Mucosa of descending colon (tissue), 3 donors: ENCODE data around the gene ASTN2. TPM values are rescaled to one million over a fixed set of nuclear protein-coding genes. Genes with fewer than 3 reads are reported as not detected.

Experiments
- ATAC-seq: fragments of 200-7000 bp; cut with Tn5 transposase; one replicate; pipeline ENCODE4 v1.9.1; 2020; ENCODE audit warnings: mild to moderate bottlenecking, moderate library complexity
- DNase-seq, 3 donors: peaks; one replicate each; pipeline ENCODE4 v3.0.0-alpha.2; 2020
- H3K36me3 ChIP-seq: fragments of 200-600 bp; one replicate; pipeline ENCODE4 v1.8.0; 2021; ENCODE audit warnings: low read depth, mild to moderate bottlenecking
- H3K4me1 ChIP-seq: fragments of 200-600 bp; one replicate; pipeline ENCODE4 v1.8.0; 2021; ENCODE audit warnings: low read depth, mild to moderate bottlenecking
- H3K4me3 ChIP-seq: fragments of 200-600 bp; one replicate; pipeline ENCODE4 v1.8.0; 2021; ENCODE audit warnings: mild to moderate bottlenecking
- H3K9me3 ChIP-seq: fragments of 200-600 bp; one replicate; pipeline ENCODE4 v1.8.0; 2021; ENCODE audit warnings: mild to moderate bottlenecking
- CTCF ChIP-seq: fragments of 200-600 bp; IDR thresholded peaks from one replicate; pipeline ENCODE4 v1.8.0; 2022; ENCODE audit warnings: antibody characterized with exemption, mild to moderate bottlenecking
- intact Hi-C, 2 donors: fragments of 100-400 bp; cut with DNase I in 1 of 2; cut with micrococcal nuclease in 1 of 2; formaldehyde crosslinking; loops; one replicate each; pipeline versions ENCODE4 v1.11.0 to v1.11.1; 2022; cut with DNase I, micrococcal nuclease
- total RNA-seq, 3 donors: library from RNA; stranded (reverse); fragmentation: NEBNext Ultra II Directional in 2 of 3; extraction: Animal tissue kit (Norgen Biotek cat#: 25700) in 2 of 3; gene quantifications; one replicate each; pipeline versions ENCODE4 v1.2.1 to v1.2.4, GENCODE V29; 2021 to 2023
- donor health status: DM: no; HTN: no; CAD: no; lungs with moderate emphysema.
- donor health status: DM: no; HTN: no; CAD: no.
- donor health status: DM: no; HTN: yes; CAD: no.

Gene ASTN2
- total RNA-seq, 3 donors from 2014 or later: 3.5 to 6.1 (median 5.4) TPM

- DNase-seq: no peak
Measured at GRCh38 chr9:117425566-117425965, 10.7 kb upstream of the ASTN2 start.

GRCh38 chr9:117424291-117424690, 9.4 kb upstream of the ASTN2 start:
- ATAC-seq (no peak), DNase-seq (no peak)
- Histone ChIP-seq H3K36me3 (no peaks in the 10 kb centered on the region), H3K4me3 (no peak overlapping the region), H3K9me3 (no peaks in the 10 kb centered on the region), H3K4me1 (no peaks in the 10 kb centered on the region)
- intact Hi-C loops: no loop called here
- no peak for TF ChIP-seq CTCF

More at GRCh38 chr9:117425566-117425965, 10.7 kb upstream of the ASTN2 start:
- intact Hi-C loops: no loop called here
- no peak for TF ChIP-seq CTCF
- Histone ChIP-seq H3K9me3 (no peaks in the 10 kb centered on the region), H3K4me1 (no peaks in the 10 kb centered on the region), H3K4me3 (no peak overlapping the region), H3K36me3 (no peaks in the 10 kb centered on the region)
- no peak for ATAC-seq

- H3K36me3 ChIP-seq: no peaks in the 10 kb centered on the region
- no peaks in the 10 kb centered on the region for H3K9me3 ChIP-seq
- intact Hi-C loops: no loop called here
- no peak overlapping the region for H3K4me3 ChIP-seq
- TF ChIP-seq CTCF: no peak
- ATAC-seq: no peak
- no peaks in the 10 kb centered on the region for H3K4me1 ChIP-seq
- DNase-seq: no peak
Measured at GRCh38 chr9:117418111-117418510, 3.3 kb upstream of the ASTN2 start.

- ATAC-seq: no peak
- no peak for TF ChIP-seq CTCF
- no peaks in the 10 kb centered on the region for H3K36me3 ChIP-seq
- no peaks in the 10 kb centered on the region for H3K4me1 ChIP-seq
- no peak for DNase-seq
- intact Hi-C loops: no loop called here
- H3K4me3 ChIP-seq: no peak overlapping the region
- H3K9me3 ChIP-seq: no peaks in the 10 kb centered on the region
Measured at GRCh38 chr9:117416856-117417255, 2.0 kb upstream of the ASTN2 start.

GRCh38 chr9:117415358-117415914, 579 bp upstream of the ASTN2 start:
- DNase-seq (no peak), ATAC-seq (no peak)
- Histone ChIP-seq H3K4me1 (no peaks in the 10 kb centered on the region), H3K4me3 (no peak overlapping the region), H3K9me3 (no peaks in the 10 kb centered on the region), H3K36me3 (no peaks in the 10 kb centered on the region)
- intact Hi-C loops: no loop called here
- no peak for TF ChIP-seq CTCF
